Midbrain (tissue), 1 donor: ENCODE measurements around the gene IL6.
"Not testable (repeated sequence)": the region's sequence is repeated elsewhere in the genome, so short reads cannot be mapped to it uniquely, and the experiment has no call there.

Experiments used
- DNase-seq: peaks from one replicate; lab custom pipeline; 2025; lab: John Stamatoyannopoulos, UW

IL6 gene

GRCh38 chr7:22703978-22704610 lies 22.9 kb upstream of the IL6 start:
- DNase-seq = not testable (repeated sequence)

- not testable (repeated sequence) for DNase-seq
Measured at GRCh38 chr7:22704722-22705121, 22.3 kb upstream of the IL6 start.

- DNase-seq = not testable (repeated sequence)
Measured at GRCh38 chr7:22705874-22706273, 21.1 kb upstream of the IL6 start.

DNA sequence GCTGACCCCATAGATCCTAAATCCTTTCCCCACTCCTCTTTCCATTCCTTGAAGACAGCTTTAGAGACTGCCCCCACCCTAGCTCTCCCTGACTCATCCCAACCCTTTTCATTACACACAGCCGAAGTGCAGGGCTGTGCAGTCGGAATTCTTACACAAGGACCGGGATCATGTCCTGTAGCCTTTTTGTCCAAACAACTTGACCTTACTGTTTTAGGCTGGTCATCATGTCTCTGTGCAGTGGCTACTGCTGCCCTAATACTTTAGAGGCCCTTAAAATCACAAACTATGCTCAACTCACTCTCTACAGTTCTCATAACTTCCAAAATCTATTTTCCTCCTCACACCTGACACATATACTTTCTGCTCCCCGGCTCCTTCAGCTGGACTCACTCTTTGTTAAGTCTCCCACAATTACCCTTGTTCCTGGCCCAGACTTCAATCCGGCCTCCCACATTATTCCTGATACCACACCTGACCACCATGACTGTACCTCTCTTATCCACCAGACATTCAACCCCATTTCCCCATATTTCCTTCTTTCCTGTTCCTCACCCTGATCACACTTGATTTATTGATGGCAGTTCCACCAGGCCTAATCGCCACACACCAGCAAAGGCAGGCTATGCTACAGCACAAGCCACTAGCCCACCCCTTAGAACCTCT lies 19.8 kb upstream of the IL6 start:
- DNase-seq = not testable (repeated sequence)

DNA sequence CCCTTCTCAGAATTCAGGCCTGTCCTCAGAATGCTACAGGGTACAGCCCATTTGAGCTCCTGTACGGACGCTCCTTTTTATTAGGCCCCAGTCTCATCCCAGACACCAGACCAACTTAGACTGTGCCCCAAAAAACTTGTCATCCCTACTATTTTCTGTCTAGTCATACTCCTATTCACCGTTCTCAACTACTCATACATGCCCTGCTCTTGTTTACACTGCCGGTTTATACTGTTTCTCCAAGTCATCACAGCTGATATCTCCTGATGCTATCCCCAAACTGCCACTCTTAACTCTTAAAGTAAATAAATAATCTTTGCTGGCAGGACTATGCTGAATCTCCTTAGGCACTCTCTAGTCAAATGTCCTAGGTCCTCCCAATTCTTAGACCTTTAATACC lies 18.8 kb upstream of the IL6 start:
- DNase-seq = not testable (repeated sequence)

DNA sequence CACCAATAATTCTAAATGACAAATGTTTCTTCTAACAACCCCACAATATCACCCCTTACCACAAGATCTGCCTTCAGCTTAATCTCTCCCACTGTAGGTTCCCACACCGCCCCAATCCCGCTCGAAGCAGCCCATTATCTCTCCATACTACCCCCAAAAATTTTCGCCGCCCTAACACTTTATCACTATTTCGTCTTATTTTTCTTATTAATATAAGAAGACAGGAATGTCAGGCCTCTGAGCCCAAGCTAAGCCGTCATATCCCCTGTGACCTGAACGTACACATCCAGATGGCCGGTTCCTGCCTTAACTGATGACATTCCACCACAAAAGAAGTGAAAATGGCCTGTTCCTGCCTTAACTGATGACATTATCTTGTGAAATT lies 18.3 kb upstream of the IL6 start:
- DNase-seq = not testable (repeated sequence)

DNA sequence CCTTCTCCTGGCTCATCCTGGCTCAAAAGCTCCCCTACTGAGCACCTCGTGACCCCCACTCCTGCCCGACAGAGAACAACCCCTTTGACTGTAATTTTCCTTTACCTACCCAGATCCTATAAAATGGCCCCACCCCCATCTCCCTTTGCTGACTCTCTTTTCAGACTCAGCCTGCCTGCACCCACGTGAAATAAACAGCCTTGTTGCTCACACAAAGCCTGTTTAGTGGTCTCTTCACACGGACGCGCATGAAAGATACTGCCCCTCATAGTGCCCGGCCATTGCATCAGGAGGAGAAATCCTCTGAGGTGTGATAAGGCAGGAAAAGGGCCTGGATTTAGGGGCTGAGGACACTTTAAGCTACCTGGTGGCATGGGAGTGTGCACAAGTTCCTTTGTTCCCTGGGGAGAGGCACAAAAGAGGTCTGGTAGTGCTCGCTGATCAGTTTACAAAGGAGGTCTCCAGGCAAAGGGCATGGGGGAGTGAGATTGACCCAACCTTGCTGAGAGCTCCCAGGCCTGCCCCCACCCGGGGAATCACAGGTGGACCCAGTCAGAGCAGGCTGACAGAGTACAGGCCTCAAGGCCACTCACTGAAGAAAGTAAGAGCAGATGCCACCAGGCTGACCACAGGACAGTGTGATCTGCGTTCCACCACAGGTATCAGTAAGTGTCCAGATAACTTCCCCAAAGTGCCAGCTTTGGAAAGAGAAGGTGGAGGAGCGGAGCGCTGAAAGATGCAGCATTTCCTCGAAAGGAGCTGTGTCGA lies 17.8 kb upstream of the IL6 start:
- DNase-seq = not testable (repeated sequence)

GRCh38 chr7:22709857-22710256 lies 17.1 kb upstream of the IL6 start:
- DNase-seq = no peak

- no peak for DNase-seq
Measured at GRCh38 chr7:22712999-22713398, 14.0 kb upstream of the IL6 start.

GRCh38 chr7:22713463-22713862 lies 13.5 kb upstream of the IL6 start:
- no peak for DNase-seq

DNA sequence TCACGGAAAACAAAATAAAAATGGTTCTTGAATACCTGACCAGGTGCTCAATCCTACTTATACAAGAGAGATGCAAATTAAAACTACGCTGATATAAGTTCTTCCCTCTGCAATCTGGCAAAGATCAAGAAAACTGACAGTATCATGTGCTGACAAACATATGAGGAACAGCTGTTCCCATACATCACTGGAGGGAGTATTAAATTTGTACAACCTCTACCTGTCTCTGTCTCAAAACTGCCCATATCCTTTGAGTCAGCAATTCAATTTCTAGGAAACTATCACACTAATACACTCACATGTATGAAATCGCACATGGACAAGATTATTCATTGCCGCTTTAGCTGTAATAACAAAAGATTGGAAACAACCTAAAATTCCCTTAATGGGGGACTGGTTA lies 11.0 kb upstream of the IL6 start:
- no peak for DNase-seq

DNA sequence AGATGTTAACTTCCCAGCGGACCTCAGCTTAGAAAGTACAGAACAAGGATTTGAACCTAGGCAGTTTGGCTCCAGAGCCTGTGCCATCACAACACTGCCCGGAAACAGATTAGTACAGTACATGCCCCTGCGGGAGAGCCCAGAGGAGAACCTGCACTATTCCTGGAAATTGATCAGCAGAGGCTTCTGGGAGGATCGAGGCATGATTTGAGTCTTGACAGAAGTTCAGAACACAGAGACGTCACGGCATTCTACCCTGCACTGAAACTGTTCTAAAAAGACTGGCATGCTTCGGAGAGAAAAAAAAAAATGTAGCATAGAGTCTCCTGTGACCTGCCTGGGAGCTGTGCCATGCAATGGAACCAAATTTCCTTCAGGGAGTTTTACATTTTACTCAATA lies 9.2 kb upstream of the IL6 start:
- no peak for DNase-seq

GRCh38 chr7:22718200-22718711 lies 8.7 kb upstream of the IL6 start:
- no peak for DNase-seq

DNA sequence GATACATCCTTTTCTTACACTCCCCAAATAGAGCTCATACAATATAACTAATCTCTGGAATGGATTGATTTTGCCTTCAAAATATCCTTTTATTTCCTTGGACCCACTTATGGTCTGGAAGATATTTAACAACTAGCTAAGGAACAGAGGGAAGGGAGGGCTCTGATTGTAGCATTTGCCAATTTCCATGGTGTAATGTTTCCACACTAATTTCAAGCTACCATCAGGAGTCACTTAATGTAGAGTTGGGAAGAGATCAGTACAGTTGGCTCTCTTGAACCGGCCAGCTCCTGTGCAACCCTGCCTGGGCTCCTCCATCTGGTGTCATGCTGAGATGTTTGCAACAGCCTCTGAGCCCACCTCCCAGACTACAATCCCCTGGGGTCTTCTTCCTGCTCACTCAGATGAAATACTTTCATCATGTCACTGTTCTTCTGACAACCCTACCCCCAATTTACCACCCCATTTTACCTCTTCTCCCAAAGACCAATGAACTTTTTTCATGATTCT lies 8.0 kb upstream of the IL6 start:
- DNase-seq = no peak

- no peak for DNase-seq
Measured at GRCh38 chr7:22720791-22721786, 5.9 kb upstream of the IL6 start.

DNA sequence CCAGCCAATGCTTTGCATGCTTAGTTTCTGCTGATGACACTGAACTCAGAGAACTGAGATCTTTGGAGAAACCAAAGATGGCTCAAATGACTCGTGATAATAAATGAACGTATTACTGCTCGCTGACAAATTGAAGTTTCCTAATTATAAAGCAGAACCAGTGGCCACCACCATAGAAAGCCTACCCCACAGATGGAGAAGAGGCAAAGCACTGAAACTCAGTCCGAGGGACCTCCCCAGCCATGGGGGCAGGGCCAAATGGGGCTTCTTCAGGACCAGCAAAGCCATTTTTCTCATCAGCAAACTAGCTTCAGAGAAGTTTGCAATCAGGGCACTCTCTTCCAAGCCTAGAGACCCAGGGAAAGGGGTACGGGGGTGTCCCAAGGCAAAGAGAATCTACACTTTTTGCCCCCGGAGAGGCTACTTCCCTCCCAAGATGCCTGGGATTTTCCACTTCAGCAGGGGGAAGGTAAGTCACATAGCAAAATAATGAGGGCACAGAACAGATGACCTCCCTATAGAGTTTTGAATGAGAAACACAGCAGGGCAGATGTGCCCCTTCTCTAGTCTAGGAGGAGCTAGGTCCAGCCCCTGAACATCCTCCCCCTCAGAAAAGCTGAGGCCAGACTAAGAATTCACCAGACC lies 4.3 kb upstream of the IL6 start:
- no peak for DNase-seq

- DNase-seq = peak; percentile 54
Measured at GRCh38 chr7:22723181-22723601, 3.8 kb upstream of the IL6 start.

DNA sequence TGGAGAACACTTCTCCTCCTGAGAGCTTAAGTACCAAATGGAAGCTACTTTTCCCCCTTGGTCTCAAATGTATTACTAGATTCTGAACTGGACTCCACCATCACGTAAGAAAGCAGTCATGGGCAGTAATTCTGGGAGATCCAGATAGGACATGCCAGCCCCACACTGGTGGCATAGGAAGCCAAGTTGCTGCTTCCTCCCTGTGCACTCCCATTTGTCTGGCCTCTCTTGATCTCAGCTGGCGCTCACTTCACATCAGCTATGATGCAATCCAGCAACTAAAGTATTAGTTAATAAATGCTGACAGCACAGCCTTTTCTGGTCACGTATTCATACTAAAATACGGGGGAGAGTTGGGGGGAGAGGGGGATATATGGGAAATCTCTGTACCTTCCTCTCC lies 3.4 kb upstream of the IL6 start:
- no peak for DNase-seq

GRCh38 chr7:22724861-22725260 lies 2.1 kb upstream of the IL6 start:
- DNase-seq = no peak

DNA sequence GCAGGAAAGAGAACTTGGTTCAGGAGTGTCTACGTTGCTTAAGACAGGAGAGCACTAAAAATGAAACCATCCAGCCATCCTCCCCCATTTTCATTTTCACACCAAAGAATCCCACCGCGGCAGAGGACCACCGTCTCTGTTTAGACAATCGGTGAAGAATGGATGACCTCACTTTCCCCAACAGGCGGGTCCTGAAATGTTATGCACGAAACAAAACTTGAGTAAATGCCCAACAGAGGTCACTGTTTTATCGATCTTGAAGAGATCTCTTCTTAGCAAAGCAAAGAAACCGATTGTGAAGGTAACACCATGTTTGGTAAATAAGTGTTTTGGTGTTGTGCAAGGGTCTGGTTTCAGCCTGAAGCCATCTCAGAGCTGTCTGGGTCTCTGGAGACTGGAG lies 1.4 kb upstream of the IL6 start:
- no peak for DNase-seq

DNA sequence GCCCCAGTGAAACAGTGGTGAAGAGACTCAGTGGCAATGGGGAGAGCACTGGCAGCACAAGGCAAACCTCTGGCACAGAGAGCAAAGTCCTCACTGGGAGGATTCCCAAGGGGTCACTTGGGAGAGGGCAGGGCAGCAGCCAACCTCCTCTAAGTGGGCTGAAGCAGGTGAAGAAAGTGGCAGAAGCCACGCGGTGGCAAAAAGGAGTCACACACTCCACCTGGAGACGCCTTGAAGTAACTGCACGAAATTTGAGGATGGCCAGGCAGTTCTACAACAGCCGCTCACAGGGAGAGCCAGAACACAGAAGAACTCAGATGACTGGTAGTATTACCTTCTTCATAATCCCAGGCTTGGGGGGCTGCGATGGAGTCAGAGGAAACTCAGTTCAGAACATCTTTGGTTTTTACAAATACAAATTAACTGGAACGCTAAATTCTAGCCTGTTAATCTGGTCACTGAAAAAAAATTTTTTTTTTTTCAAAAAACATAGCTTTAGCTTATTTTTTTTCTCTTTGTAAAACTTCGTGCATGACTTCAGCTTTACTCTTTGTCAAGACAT lies 574 bp upstream of the IL6 start:
- peak; percentile 12 for DNase-seq
